Astrocyte (in vitro differentiated cells and primary cell): Measurements from ENCODE around the gene CTIF. TPM values are rescaled to one million over a fixed set of nuclear protein-coding genes. Genes with fewer than 3 reads are reported as not detected.
A peak's percentile ranks its signal among the peaks of the same experiment; 100 is the strongest.

ENCODE experiments used
- DNase-seq: peaks from one replicate; pipeline ENCODE4 v3.0.0-alpha.2; 2010; ENCODE audit warnings: low read depth
- FAIRE-seq: peaks from 2 replicates; lab custom pipeline; 2011; peaks lifted over from hg19 to GRCh38; lab: Jason Lieb, UNC
- H2AFZ ChIP-seq: 2 replicates; pipeline ENCODE4 v1.6.0; 2012; ENCODE audit warnings: low read depth, low read length, inconsistent platforms
- H3K27ac ChIP-seq: 2 replicates; pipeline ENCODE4 v1.5.1; 2011; ENCODE audit warnings: low read depth, low read length, inconsistent platforms
- H3K27me3 ChIP-seq: 2 replicates; pipeline ENCODE4 v1.6.0; 2011; ENCODE audit warnings: low read length, inconsistent platforms; ENCODE audit not compliant: insufficient read depth
- H3K36me3 ChIP-seq: 2 replicates; pipeline ENCODE4 v1.5.1; 2011; ENCODE audit warnings: low read length, inconsistent platforms; ENCODE audit not compliant: insufficient read depth
- H3K4me1 ChIP-seq: 2 replicates; pipeline ENCODE4 v1.5.1; 2011; ENCODE audit warnings: low read length, inconsistent platforms; ENCODE audit not compliant: insufficient read depth
- H3K4me2 ChIP-seq: 2 replicates; pipeline ENCODE4 v1.6.0; 2012; ENCODE audit warnings: low read length, inconsistent platforms
- H3K4me3 ChIP-seq: 2 replicates; pipeline ENCODE4 v1.5.1; 2011; ENCODE audit warnings: low read depth, mild to moderate bottlenecking, low read length, inconsistent platforms; ENCODE audit not compliant: insufficient read depth
- H3K79me2 ChIP-seq: 2 replicates; pipeline ENCODE4 v1.6.0; 2012; ENCODE audit warnings: mild to moderate bottlenecking, low read length, inconsistent platforms; ENCODE audit not compliant: insufficient read depth
- H3K9ac ChIP-seq: 2 replicates; pipeline ENCODE4 v1.6.0; 2012; ENCODE audit warnings: mild to moderate bottlenecking, low read length, inconsistent platforms
- H3K9me3 ChIP-seq: 2 replicates; pipeline ENCODE4 v1.5.1; 2012; ENCODE audit warnings: low read depth, mild to moderate bottlenecking, low read length, inconsistent platforms; ENCODE audit not compliant: insufficient read depth
- H4K20me1 ChIP-seq: 2 replicates; pipeline ENCODE4 v1.6.0; 2012; ENCODE audit warnings: low read length, inconsistent platforms; ENCODE audit not compliant: insufficient read depth
- H3K27ac Mint-ChIP-seq: one replicate; pipeline ENCODE4 v1.8.0; 2021; ENCODE audit warnings: mild to moderate bottlenecking, mixed read lengths; ENCODE audit not compliant: unreplicated experiment
- H3K27me3 Mint-ChIP-seq: one replicate; pipeline ENCODE4 v1.8.0; 2021; ENCODE audit warnings: low read depth, mixed read lengths; ENCODE audit not compliant: unreplicated experiment
- H3K36me3 Mint-ChIP-seq: one replicate; pipeline ENCODE4 v1.8.0; 2021; ENCODE audit warnings: low read depth, mixed read lengths; ENCODE audit not compliant: unreplicated experiment
- H3K4me1 Mint-ChIP-seq: one replicate; pipeline ENCODE4 v1.8.0; 2021; ENCODE audit warnings: low read depth, mixed read lengths; ENCODE audit not compliant: unreplicated experiment
- H3K4me3 Mint-ChIP-seq: one replicate; pipeline ENCODE4 v1.8.0; 2021; ENCODE audit warnings: mild to moderate bottlenecking, moderate library complexity, mixed read lengths; ENCODE audit not compliant: unreplicated experiment
- H3K9me3 Mint-ChIP-seq: one replicate; pipeline ENCODE4 v1.8.0; 2021; ENCODE audit warnings: mild to moderate bottlenecking, mixed read lengths; ENCODE audit not compliant: unreplicated experiment
- CTCF ChIP-seq: IDR thresholded peaks from 2 replicates; pipeline ENCODE4 v1.5.1; 2011; ENCODE audit warnings: low read depth, mild to moderate bottlenecking, inconsistent platforms, low read length, moderate library complexity; ENCODE audit not compliant: insufficient read depth
- EZH2 ChIP-seq: IDR thresholded peaks from 2 replicates; pipeline ENCODE4 v1.6.1; 2012; ENCODE audit warnings: mild to moderate bottlenecking, low read length, inconsistent platforms; ENCODE audit not compliant: insufficient read depth
- total RNA-seq: library from RNA; stranded (reverse); gene quantifications from 2 replicates; pipeline ENCODE4 v1.2.1, GENCODE V29; 2021

The CTIF gene
- total RNA-seq, 1 donor from 2014 or later = 101 TPM

- Histone ChIP-seq H3K4me2 (peak overlapping the region; percentile 28), H3K4me1 (peaks cover 45% of the 10 kb centered on the region), H3K79me2 (no peaks in the 10 kb centered on the region), H3K27me3 (no peaks in the 10 kb centered on the region), H3K4me3 (no peak overlapping the region), H3K36me3 (no peaks in the 10 kb centered on the region), H2AFZ (no peak overlapping the region), H3K9ac (peak overlapping the region; percentile 30), H4K20me1 (no peaks in the 10 kb centered on the region), H3K9me3 (no peaks in the 10 kb centered on the region), H3K27ac (no peak overlapping the region)
- H3K4me3 Mint-ChIP-seq = no peak overlapping the region
- DNase-seq (no peak), FAIRE-seq (no peak)
- no peaks in the 10 kb centered on the region for H3K27me3 Mint-ChIP-seq
- peak overlapping the region; percentile 50 for H3K27ac Mint-ChIP-seq
- H3K4me1 Mint-ChIP-seq = peaks cover 61% of the 10 kb centered on the region
- peaks cover 25% of the 10 kb centered on the region for H3K36me3 Mint-ChIP-seq
- TF ChIP-seq CTCF (no peak), EZH2 (no peak)
- peaks cover 4% of the 10 kb centered on the region for H3K9me3 Mint-ChIP-seq
Measured at GRCh38 chr18:48841381-48842258, 302.8 kb downstream of the CTIF start.

DNA sequence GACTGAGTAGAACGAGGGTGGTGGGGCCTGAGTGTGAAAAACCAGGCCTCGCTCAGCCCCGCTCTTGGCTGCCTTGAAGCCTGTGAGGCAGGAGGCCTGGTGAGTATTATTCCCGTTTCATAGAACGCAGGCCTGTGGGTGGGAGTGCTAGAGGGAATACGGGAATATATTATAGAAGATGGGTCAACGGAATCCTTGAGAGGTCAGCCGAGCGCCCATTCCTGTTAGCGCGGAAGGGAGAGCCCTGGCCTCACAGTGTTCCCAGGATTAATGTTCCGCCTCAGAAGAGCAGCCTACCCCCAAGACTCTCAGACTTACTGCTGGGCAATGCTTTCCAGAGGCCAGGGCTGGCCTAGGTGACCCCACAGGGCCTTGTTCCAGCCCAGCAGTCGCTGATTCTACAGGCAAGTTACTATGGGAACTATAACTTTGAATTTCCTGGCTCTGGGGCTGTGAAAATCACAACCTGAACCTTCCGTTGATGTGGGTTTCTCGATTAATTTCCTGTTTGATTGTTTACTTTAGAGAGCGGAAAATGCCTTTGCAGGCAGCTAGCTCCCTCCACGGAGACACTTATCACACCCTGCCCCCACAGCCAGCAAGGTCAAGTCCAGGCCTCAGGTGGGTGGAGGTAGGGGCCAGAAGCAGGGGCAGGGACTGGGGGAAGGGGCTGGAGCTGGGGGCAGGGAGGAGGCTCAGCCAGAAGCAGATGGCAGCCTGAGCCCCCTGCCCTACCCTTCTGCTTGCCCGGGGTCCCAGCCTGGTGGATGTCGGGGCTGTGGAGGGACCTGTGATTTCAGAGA lies 303.6 kb downstream of the CTIF start:
- H3K27ac Mint-ChIP-seq = peak overlapping the region; percentile 50
- peaks cover 4% of the 10 kb centered on the region for H3K9me3 Mint-ChIP-seq
- Histone ChIP-seq H2AFZ (no peak overlapping the region), H3K27ac (peak overlapping the region; percentile 29), H3K4me1 (peaks cover 45% of the 10 kb centered on the region), H3K79me2 (no peaks in the 10 kb centered on the region), H3K4me2 (peak overlapping the region; percentile 28), H3K4me3 (no peak overlapping the region), H3K9me3 (no peaks in the 10 kb centered on the region), H3K27me3 (no peaks in the 10 kb centered on the region), H4K20me1 (no peaks in the 10 kb centered on the region), H3K36me3 (no peaks in the 10 kb centered on the region), H3K9ac (peak overlapping the region; percentile 30)
- peak overlapping the region; percentile 40 for H3K4me3 Mint-ChIP-seq
- peaks cover 60% of the 10 kb centered on the region for H3K4me1 Mint-ChIP-seq
- H3K27me3 Mint-ChIP-seq = no peaks in the 10 kb centered on the region
- no peak for DNase-seq
- H3K36me3 Mint-ChIP-seq = peaks cover 25% of the 10 kb centered on the region
- FAIRE-seq = no peak
- no peak for TF ChIP-seq EZH2
- no peak for TF ChIP-seq CTCF
